ENCODE data around the gene ACSM4. TPM values are rescaled to one million over a fixed set of nuclear protein-coding genes. Genes with fewer than 3 reads are reported as not detected.

Gene ACSM4
- total and polyA plus RNA-seq, 7 donors: not detected

DNA sequence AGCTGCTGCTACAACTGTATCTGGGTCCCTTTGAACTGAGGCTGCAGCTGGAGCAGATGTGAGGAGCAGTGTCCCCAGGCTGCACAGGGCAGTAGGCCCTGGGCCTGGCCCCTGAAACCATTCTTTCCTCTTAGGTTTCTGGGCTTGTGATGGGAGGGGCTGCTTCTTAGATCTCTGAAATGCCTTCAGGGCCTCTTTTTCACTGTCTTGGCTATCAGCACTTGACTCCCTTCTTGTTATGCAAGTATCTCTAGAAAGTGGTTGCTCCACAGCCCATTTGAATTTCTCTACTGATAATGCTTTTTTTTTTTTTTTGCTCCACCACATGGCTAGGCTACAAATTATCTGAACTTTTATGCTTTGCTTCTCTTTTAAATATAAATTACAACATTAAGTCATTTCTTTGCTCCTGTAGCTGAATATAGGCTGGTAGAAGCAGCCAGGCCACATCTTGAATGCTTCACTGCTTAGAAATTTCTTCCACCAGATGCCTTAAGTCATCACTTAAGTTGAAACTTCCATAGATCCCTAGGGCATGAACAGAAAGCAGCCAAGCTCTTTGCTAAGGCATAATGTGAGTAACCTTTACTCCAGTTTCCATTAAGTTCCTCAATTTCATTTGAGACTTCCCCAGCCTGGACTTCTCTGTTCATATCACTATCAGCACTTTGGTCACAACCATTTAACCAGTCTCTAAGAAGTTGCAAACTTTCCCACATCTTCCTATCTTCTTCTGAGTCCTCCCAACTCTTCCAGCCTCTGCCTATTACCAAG, 41.1 kb downstream of the ACSM4 start:
- no peaks in the 10 kb centered on the region for H3K4me1 ChIP-seq
- no peak for DNase-seq
- no peaks in the 10 kb centered on the region for H3K9me3 ChIP-seq
- TF ChIP-seq, protein P1, sequence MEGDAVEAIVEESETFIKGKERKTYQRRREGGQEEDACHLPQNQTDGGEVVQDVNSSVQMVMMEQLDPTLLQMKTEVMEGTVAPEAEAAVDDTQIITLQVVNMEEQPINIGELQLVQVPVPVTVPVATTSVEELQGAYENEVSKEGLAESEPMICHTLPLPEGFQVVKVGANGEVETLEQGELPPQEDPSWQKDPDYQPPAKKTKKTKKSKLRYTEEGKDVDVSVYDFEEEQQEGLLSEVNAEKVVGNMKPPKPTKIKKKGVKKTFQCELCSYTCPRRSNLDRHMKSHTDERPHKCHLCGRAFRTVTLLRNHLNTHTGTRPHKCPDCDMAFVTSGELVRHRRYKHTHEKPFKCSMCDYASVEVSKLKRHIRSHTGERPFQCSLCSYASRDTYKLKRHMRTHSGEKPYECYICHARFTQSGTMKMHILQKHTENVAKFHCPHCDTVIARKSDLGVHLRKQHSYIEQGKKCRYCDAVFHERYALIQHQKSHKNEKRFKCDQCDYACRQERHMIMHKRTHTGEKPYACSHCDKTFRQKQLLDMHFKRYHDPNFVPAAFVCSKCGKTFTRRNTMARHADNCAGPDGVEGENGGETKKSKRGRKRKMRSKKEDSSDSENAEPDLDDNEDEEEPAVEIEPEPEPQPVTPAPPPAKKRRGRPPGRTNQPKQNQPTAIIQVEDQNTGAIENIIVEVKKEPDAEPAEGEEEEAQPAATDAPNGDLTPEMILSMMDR (IDR thresholded peaks at IDR 0.05): no peak
- H3K27me3 ChIP-seq (ENCODE audit: insufficient read depth in 3 of 3, low read length in 2 of 3): no peaks in the 10 kb centered on the region
- H3K36me3 ChIP-seq (ENCODE audit: insufficient read depth in 1 of 2, low read depth in 1 of 2): no peaks in the 10 kb centered on the region
- H3K4me3 ChIP-seq: no peak overlapping the region
- intact Hi-C loops (cut with DNase I): no loop called here
- no peak for ATAC-seq
- no peak overlapping the region for H3K27ac ChIP-seq

DNA sequence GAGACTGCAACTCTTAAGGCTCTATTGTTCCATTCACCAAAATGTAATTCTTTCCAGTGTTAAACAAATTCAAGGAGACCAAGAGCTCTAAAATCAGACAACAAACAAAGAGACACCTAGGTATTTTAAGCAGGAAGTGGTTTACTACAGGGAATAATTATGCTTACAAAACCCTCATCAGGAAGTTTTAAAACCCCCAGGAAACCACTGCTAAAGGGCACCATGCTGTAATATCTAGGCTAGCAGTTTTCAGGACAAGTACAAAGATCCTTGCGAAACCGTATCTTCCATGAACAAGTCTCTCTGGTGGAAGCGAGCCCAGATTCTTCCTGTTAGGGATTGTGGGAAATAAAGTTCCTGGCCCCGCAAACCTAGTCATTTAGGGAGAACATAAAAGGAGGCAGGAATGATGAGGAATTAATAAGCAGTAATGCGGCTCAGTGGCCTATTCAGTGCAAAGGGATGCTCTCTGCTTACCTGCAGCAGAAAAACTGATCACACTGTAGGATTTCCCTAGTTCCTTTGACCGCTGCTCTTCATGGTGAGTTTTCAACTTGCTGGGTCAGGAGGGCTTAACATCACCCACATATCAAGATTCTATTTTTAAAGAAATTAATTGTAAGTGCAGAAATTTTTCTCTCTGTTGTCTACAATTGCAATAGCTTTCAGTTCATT, 42.8 kb downstream of the ACSM4 start:
- Histone ChIP-seq H3K36me3 (ENCODE audit: insufficient read depth in 1 of 2, low read depth in 1 of 2) (no peaks in the 10 kb centered on the region), H3K27ac (no peak overlapping the region), H3K9me3 (no peaks in the 10 kb centered on the region), H3K4me3 (no peak overlapping the region), H3K27me3 (ENCODE audit: insufficient read depth in 3 of 3, low read length in 2 of 3) (no peaks in the 10 kb centered on the region), H3K4me1 (no peaks in the 10 kb centered on the region)
- ATAC-seq: no peak
- WGBS, 3 donors: 76 to 84% (median 79%) methylated on average over 6 of the region's 6 CpGs
- intact Hi-C loops (cut with DNase I): no loop called here
- TF ChIP-seq, protein P1 (IDR thresholded peaks at IDR 0.05): no peak
- DNase-seq: no peak

DNA sequence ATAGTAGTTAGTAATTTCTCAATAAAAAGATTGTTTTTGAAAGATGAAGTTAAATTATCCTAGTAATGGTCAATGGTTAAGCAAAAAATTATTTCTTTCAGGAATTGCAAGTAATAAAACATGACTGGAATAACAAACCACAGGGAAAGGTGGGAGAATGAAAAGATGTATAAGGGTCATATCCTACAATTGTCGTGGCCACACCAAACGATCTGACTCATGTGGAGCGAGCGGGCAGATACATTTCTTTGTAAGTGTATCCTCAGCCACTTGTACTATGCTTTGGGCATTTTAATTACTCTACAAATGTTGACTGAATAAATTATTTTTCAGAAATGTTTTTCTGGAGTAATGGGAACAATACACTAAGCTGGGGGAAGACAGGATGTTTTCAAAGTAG, 45.5 kb downstream of the ACSM4 start:
- WGBS, 3 donors: 60 to 74% (median 69%) methylated on average over 4 of the region's 4 CpGs
- Histone ChIP-seq H3K27me3 (ENCODE audit: insufficient read depth in 3 of 3, low read length in 2 of 3) (no peaks in the 10 kb centered on the region), H3K27ac (no peak overlapping the region), H3K36me3 (ENCODE audit: insufficient read depth in 1 of 2, low read depth in 1 of 2) (no peaks in the 10 kb centered on the region), H3K9me3 (no peaks in the 10 kb centered on the region), H3K4me3 (no peak overlapping the region), H3K4me1 (no peaks in the 10 kb centered on the region)
- DNase-seq (no peak), ATAC-seq (no peak)
- TF ChIP-seq, protein P1 (IDR thresholded peaks at IDR 0.05): no peak
- intact Hi-C loops (cut with DNase I): no loop called here

DNA sequence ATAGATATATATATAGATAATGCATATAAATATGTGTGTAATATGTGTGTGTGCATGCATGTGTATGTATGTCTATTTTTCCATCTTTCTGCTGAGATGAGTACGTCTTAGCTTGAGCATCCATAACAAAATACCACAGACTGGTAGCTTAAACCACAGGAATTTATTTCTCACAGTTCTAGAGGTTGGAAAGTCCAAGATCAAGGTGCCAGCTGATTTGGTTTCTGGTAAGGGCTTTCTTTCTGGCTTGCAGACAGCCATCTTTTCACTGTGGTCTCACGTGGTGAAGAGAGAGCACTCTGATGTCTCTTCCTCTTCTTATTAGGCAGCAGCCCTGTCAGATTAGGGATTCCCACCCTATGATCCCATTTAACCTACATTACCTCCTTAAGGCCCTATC, 47.3 kb downstream of the ACSM4 start:
- H3K36me3 ChIP-seq (ENCODE audit: insufficient read depth in 1 of 2, low read depth in 1 of 2): no peaks in the 10 kb centered on the region
- ATAC-seq (no peak), DNase-seq (no peak)
- intact Hi-C loops (cut with DNase I): no loop called here
- peaks cover 0 to 4% (median 0%) of the 10 kb centered on the region in 3 donors for H3K27me3 ChIP-seq (ENCODE audit: insufficient read depth in 3 of 3, low read length in 2 of 3)
- no peaks in the 10 kb centered on the region for H3K4me1 ChIP-seq
- WGBS, 3 donors: 42 to 65% (median 58%) methylated on average over 2 of the region's 2 CpGs
- TF ChIP-seq, protein P1 (IDR thresholded peaks at IDR 0.05): no peak
- H3K9me3 ChIP-seq: no peaks in the 10 kb centered on the region
- no peak overlapping the region for H3K4me3 ChIP-seq
- H3K27ac ChIP-seq: no peak overlapping the region

Data from psoas muscle (tissue), 8 donors.